DND-41 (cell line): ENCODE data around the gene ZNF44.

Source experiments
- CTCF ChIP-seq: IDR thresholded peaks from 2 replicates; pipeline ENCODE4 v1.5.1; 2012; ENCODE audit warnings: borderline replicate concordance, low read length, moderate library complexity, mild to moderate bottlenecking; ENCODE audit not compliant: poor library complexity, severe bottlenecking; ENCODE audit errors: extremely low read depth
- EZH2 ChIP-seq: IDR thresholded peaks from 3 replicates; pipeline ENCODE4 v1.6.1; 2012; ENCODE audit warnings: borderline replicate concordance, low read depth, mild to moderate bottlenecking, moderate library complexity, low read length, inconsistent platforms; ENCODE audit not compliant: severe bottlenecking

DNA sequence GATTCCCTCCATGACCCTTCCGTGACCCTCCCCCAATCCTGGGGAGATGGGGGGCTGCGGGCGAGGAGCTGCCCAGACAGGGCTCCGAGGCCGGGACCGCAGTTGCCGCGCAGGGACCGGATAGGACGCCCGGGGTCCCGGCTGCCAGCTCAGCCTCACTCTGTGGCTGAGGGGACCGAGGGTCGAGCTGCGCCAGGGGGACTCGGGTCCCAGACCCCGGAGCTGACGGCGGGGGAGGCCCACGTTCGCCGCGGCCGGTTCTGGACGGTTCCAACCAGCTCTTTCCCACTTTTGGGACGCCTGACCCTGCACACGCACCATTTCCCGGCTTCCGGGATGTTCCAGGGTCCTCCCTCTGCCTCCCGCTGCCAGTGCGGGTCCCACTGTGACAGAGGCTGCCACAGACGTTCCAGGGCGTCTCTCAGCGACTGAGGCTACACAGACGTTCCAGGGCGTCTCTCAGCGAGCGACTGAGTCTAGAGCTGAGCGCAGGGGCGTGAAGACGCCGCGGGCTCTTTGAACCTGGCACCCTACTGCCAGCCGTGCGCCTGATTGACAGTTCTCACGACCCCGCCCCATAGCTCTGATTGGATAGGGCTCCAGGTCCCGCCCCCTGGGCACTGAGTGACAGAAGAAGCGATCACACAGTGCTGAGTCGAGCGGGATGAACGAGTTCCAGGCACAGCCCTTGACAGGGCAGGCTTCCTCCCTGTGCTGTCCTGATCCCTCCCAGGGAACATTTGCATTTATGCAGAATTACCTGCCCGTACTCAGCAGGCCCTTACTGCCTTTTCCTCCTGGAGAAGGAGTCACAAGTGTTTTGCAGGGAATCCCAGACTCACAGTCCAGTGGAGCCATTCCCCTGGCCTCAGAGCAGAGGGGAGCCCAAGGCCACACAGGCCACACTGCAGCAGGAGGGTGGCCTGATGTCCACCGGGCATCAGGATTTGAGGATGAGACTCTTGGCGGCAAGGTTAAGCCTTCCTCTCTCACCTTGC lies 38.8 kb upstream of the ZNF44 start, which contains the start of gene ZNF563:
- TF ChIP-seq CTCF (no peak), EZH2 (no peak)
